ENCODE results near the gene PAGR1.

Gene PAGR1

GRCh38 chr16:29840240-29840639, 24.3 kb downstream of the PAGR1 start:
- ChIA-PET CTCF (interaction anchor here (0.6 to 6.5 kb wide), 4 partner anchors 8 to 192 kb away, joined by 3 to 67 read pairs (median 4); no protein-coding TSS in a partner anchor), POLR2A (no interaction called here)
- Histone ChIP-seq H3K9me3 (ENCODE audit: control insufficient read depth, insufficient read depth, low read depth, low read length) (no peaks in the 10 kb centered on the region), H3K4me1 (ENCODE audit: control insufficient read depth, insufficient read depth, low read length) (no peaks in the 10 kb centered on the region), H3K27ac (ENCODE audit: extremely low read depth, low read depth, low read length) (no peak overlapping the region), H3K4me3 (ENCODE audit: low read depth, low read length) (no peak overlapping the region), H3K36me3 (ENCODE audit: control insufficient read depth in 2 of 2, insufficient read depth in 1 of 2, low read length in 2 of 2) (no peaks in the 10 kb centered on the region)
- no peak for TF ChIP-seq ZNF529 (tag by site-specific recombination; IDR thresholded peaks at IDR 0.05; ENCODE audit: insufficient replicate concordance)
- TF ChIP-seq PBX3 (CRISPR knock-in tag; IDR thresholded peaks at IDR 0.05) = no peak
- TF ChIP-seq BCL11A (tag by site-specific recombination; IDR thresholded peaks at IDR 0.05; ENCODE audit: low read depth) = no peak
- TF ChIP-seq ZNF24 (tag by site-specific recombination; IDR thresholded peaks at IDR 0.05) = no peak
- no peak for TF ChIP-seq ZNF548 (tag by site-specific recombination; IDR thresholded peaks at IDR 0.05)
- TF ChIP-seq KLF16 (tag by site-specific recombination; IDR thresholded peaks at IDR 0.05) = no peak
- TF ChIP-seq ZNF785 (tag by site-specific recombination; IDR thresholded peaks at IDR 0.05) = no peak
- TF ChIP-seq, protein P1, sequence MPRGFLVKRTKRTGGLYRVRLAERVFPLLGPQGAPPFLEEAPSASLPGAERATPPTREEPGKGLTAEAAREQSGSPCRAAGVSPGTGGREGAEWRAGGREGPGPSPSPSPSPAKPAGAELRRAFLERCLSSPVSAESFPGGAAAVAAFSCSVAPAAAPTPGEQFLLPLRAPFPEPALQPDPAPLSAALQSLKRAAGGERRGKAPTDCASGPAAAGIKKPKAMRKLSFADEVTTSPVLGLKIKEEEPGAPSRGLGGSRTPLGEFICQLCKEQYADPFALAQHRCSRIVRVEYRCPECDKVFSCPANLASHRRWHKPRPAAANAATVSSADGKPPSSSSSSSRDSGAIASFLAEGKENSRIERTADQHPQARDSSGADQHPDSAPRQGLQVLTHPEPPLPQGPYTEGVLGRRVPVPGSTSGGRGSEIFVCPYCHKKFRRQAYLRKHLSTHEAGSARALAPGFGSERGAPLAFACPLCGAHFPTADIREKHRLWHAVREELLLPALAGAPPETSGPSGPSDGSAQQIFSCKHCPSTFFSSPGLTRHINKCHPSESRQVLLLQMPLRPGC (tag by site-specific recombination; IDR thresholded peaks at IDR 0.05) = no peak
- TF ChIP-seq ZFP69B (tag by site-specific recombination; IDR thresholded peaks at IDR 0.05) = no peak
- no peak for TF ChIP-seq ZBTB26 (tag by site-specific recombination; optimal IDR thresholded peaks at IDR 0.05)
- TF ChIP-seq PRDM6 (tag by site-specific recombination; IDR thresholded peaks at IDR 0.05) = no peak
- TF ChIP-seq, protein P2, sequence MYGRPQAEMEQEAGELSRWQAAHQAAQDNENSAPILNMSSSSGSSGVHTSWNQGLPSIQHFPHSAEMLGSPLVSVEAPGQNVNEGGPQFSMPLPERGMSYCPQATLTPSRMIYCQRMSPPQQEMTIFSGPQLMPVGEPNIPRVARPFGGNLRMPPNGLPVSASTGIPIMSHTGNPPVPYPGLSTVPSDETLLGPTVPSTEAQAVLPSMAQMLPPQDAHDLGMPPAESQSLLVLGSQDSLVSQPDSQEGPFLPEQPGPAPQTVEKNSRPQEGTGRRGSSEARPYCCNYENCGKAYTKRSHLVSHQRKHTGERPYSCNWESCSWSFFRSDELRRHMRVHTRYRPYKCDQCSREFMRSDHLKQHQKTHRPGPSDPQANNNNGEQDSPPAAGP (tag by site-specific recombination; IDR thresholded peaks at IDR 0.05) = no peak
- no peak for TF ChIP-seq ZNF433 (tag by site-specific recombination; IDR thresholded peaks at IDR 0.05; ENCODE audit: low read depth)
- TF ChIP-seq HOXC10 (CRISPR knock-in tag; IDR thresholded peaks at IDR 0.05) = no peak
- no peak for TF ChIP-seq ZNF626 (tag by site-specific recombination; IDR thresholded peaks at IDR 0.05)
- no peak for TF ChIP-seq ZNF112 (tag by site-specific recombination; IDR thresholded peaks at IDR 0.05)
- TF ChIP-seq ZNF155 (tag by site-specific recombination; IDR thresholded peaks at IDR 0.05) = no peak
- no peak for TF ChIP-seq HOXD13 (CRISPR knock-in tag; IDR thresholded peaks at IDR 0.05; ENCODE audit: borderline replicate concordance)
- TF ChIP-seq, protein P3, sequence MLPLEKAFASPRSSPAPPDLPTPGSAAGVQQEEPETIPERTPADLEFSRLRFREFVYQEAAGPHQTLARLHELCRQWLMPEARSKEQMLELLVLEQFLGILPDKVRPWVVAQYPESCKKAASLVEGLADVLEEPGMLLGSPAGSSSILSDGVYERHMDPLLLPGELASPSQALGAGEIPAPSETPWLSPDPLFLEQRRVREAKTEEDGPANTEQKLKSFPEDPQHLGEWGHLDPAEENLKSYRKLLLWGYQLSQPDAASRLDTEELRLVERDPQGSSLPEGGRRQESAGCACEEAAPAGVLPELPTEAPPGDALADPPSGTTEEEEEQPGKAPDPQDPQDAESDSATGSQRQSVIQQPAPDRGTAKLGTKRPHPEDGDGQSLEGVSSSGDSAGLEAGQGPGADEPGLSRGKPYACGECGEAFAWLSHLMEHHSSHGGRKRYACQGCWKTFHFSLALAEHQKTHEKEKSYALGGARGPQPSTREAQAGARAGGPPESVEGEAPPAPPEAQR (tag by site-specific recombination; IDR thresholded peaks at IDR 0.05) = no peak
- TF ChIP-seq YY1 (tag by site-specific recombination; IDR thresholded peaks at IDR 0.05) = no peak
